Endothelial cell of umbilical vein (primary cell): ENCODE measurements around the gene RNF19B. TPM values are rescaled to one million over a fixed set of nuclear protein-coding genes. Genes with fewer than 3 reads are reported as not detected.

Experiments
- BruUV-seq: library from RNA; stranded (reverse); fragments of 400-500 nt; replicated peaks from 2 replicates; lab custom pipeline; 2021; lab: Mats Ljungman, UMichigan
- CTCF ChIA-PET: fragments of 300-600, 350-600 bp; sonication (Branson Sonifier 250); formaldehyde crosslinking; loops from one replicate; lab custom pipeline; 2021; ENCODE audit warnings: antibody characterized with exemption, inconsistent platforms; lab: Charles Lee
- POLR2A ChIA-PET: fragments of 300-600, 350-600 bp; sonication (Branson Sonifier 250); formaldehyde crosslinking; loops from one replicate; lab custom pipeline; 2021; ENCODE audit warnings: antibody characterized with exemption, inconsistent platforms; lab: Charles Lee
- DNase-seq: peaks from one replicate; pipeline ENCODE4 v3.0.0-alpha.2; 2011; ENCODE audit warnings: low read depth, low spot score
- FAIRE-seq: peaks from 2 replicates; lab custom pipeline; 2011; peaks lifted over from hg19 to GRCh38; lab: Jason Lieb, UNC
- H2AFZ ChIP-seq: 2 replicates; pipeline ENCODE4 v1.6.0; 2012; ENCODE audit warnings: low read depth, low read length, control low read depth, inconsistent platforms
- H3K27ac ChIP-seq: 2 replicates; pipeline ENCODE4 v1.5.1; 2011; ENCODE audit warnings: low read depth, mild to moderate bottlenecking, control low read depth, low read length, moderate library complexity; ENCODE audit not compliant: insufficient read depth
- H3K27me3 ChIP-seq, 2 experiments: 2 replicates each; pipeline versions ENCODE4 v1.6.0 to v1.6.1; 2011; ENCODE audit warnings: low read length in 2 of 2, mixed read lengths in 1 of 2; ENCODE audit not compliant: control insufficient read depth in 2 of 2, insufficient read depth in 2 of 2
- H3K36me3 ChIP-seq, 2 experiments: 2 replicates in 1 of 2; 3 replicates in 1 of 2; pipeline ENCODE4 v1.5.1; 2011; ENCODE audit warnings: low read length in 2 of 2, mild to moderate bottlenecking in 1 of 2, moderate library complexity in 1 of 2; ENCODE audit not compliant: control insufficient read depth in 2 of 2, insufficient read depth in 2 of 2; ENCODE audit errors: extremely low read depth in 1 of 2
- H3K4me1 ChIP-seq: 3 replicates; pipeline ENCODE4 v1.5.1; 2011; ENCODE audit warnings: mild to moderate bottlenecking, low read length; ENCODE audit not compliant: control insufficient read depth, insufficient read depth; ENCODE audit errors: extremely low read depth
- H3K4me2 ChIP-seq: 2 replicates; pipeline ENCODE4 v1.6.1; 2011; ENCODE audit warnings: low read length, control low read depth, mixed read lengths; ENCODE audit not compliant: insufficient read depth
- H3K4me3 ChIP-seq, 3 experiments: fragments of 200-600 bp in 1 of 3; sonication (generic), shearing (Covaris generic) in 1 of 3; replicated peaks in 1 of 3; 2 replicates each; pipeline ENCODE4 v1.5.1; 2011 to 2016; ENCODE audit warnings: control low read depth in 3 of 3, low read length in 3 of 3, mild to moderate bottlenecking in 2 of 3, inconsistent platforms in 1 of 3, low read depth in 1 of 3, moderate library complexity in 1 of 3; ENCODE audit not compliant: insufficient read depth in 1 of 3
- H3K79me2 ChIP-seq: 2 replicates; pipeline ENCODE4 v1.6.0; 2012; ENCODE audit warnings: low read length, inconsistent platforms; ENCODE audit not compliant: control insufficient read depth, insufficient read depth
- H3K9ac ChIP-seq: replicated peaks from 2 replicates; pipeline ENCODE3; 2011; ENCODE audit warnings: low read length, control low read depth; ENCODE audit not compliant: insufficient read depth; ENCODE audit errors: extremely low read depth
- H3K9me1 ChIP-seq: replicated peaks from 3 replicates; pipeline ENCODE4 v1.6.0; 2011; ENCODE audit warnings: mild to moderate bottlenecking, low read length; ENCODE audit not compliant: control insufficient read depth, insufficient read depth; ENCODE audit errors: extremely low read depth
- H3K9me3 ChIP-seq: replicated peaks from 2 replicates; pipeline ENCODE4 v1.5.1; 2012; ENCODE audit warnings: low read length, inconsistent platforms; ENCODE audit not compliant: control insufficient read depth, insufficient read depth
- H4K20me1 ChIP-seq: replicated peaks from 2 replicates; pipeline ENCODE3; 2011; ENCODE audit warnings: mild to moderate bottlenecking, low read length; ENCODE audit not compliant: control insufficient read depth, insufficient read depth; ENCODE audit errors: extremely low read depth
- CTCF ChIP-seq, 2 donors: IDR thresholded peaks; 1 replicate in 1 of 2; 2 replicates in 1 of 2; pipeline ENCODE4 v1.5.1; 2011; ENCODE audit warnings: low read length in 2 of 2, mild to moderate bottlenecking in 2 of 2, moderate library complexity in 2 of 2, control low read depth in 1 of 2, inconsistent platforms in 1 of 2, low read depth in 1 of 2; ENCODE audit not compliant: insufficient read depth in 1 of 2; ENCODE audit errors: extremely low read depth in 1 of 2
- FOS ChIP-seq: IDR thresholded peaks from 2 replicates; pipeline ENCODE4 v1.6.1; 2011; ENCODE audit warnings: mild to moderate bottlenecking, low read length, moderate library complexity, borderline replicate concordance; ENCODE audit not compliant: insufficient read depth
- GATA2 ChIP-seq: IDR thresholded peaks from 2 replicates; pipeline ENCODE4 v1.7.0; 2011; ENCODE audit warnings: low read depth, mild to moderate bottlenecking, moderate library complexity, mixed read lengths, low read length; ENCODE audit not compliant: insufficient read length, insufficient read depth
- JUN ChIP-seq: IDR thresholded peaks from 2 replicates; pipeline ENCODE4 v1.6.1; 2011; ENCODE audit warnings: borderline replicate concordance, low read depth; ENCODE audit not compliant: insufficient read length, insufficient read depth
- POLR2A ChIP-seq: IDR thresholded peaks from 2 replicates; pipeline ENCODE4 v1.6.1; 2012; ENCODE audit warnings: low read depth, mild to moderate bottlenecking, control low read depth, low read length
- dilution Hi-C: fragments of 300-500 bp; cut with MboI; formaldehyde crosslinking; loops from one replicate; pipeline ENCODE4 v1.15.0; 2019; ENCODE audit warnings: low sequenced_read_pairs; ENCODE audit not compliant: extremely low pct_ligation_motif_present
- intact Hi-C: fragments of 100-400 bp; cut with micrococcal nuclease; formaldehyde crosslinking; loops from one replicate; pipeline ENCODE4 v1.10.0; 2022
- polyA plus RNA-seq, 4 experiments: library from polyadenylated mRNA; depleted of rRNA in 3 of 4; stranded (reverse) in 3 of 4; unstranded in 1 of 4; fragments of >200 nt; gene quantifications; 2 replicates each; pipeline versions ENCODE4 v1.2.1 to v1.2.3, GENCODE V29; 2011 to 2012; ENCODE audit warnings: missing spikeins in 1 of 4
- total RNA-seq: library from RNA; stranded (reverse); gene quantifications from 2 replicates; pipeline ENCODE4 v1.2.3, GENCODE V29; 2021

Gene RNF19B
- total and polyA plus RNA-seq, 2 donors (not counting 3 experiments of a cell fraction or from before 2014, with no cell fraction given), result 19.2 to 25.6 TPM

- TF ChIP-seq FOS (peak; percentile 27), JUN (peak; percentile 20), POLR2A (no peak)
- peak; percentile 75 for DNase-seq
- H2AFZ ChIP-seq, result no peak overlapping the region
Measured at GRCh38 chr1:33004613-33005012, 40.0 kb upstream of the RNF19B start.

GRCh38 chr1:33003657-33004056 is 39.0 kb upstream of the RNF19B start:
- H4K20me1 ChIP-seq, result no peaks in the 10 kb centered on the region
- CTCF ChIA-PET, result interaction anchor here (1.0 to 9.4 kb wide), 5 partner anchors 10 to 82 kb away, joined by 4 to 340 read pairs (median 20); no protein-coding TSS in a partner anchor
- H3K4me2 ChIP-seq, result no peak overlapping the region
- BruUV-seq, result no TSS peak
- H3K9me1 ChIP-seq, result no peaks in the 10 kb centered on the region
- TF ChIP-seq GATA2, result peak; percentile 33
- no peak for TF ChIP-seq CTCF (IDR thresholded peaks at IDR 0.05; ENCODE audit: extremely low read depth in 1 of 2, insufficient read depth in 1 of 2, low read depth in 1 of 2, low read length in 2 of 2)
- intact Hi-C loops (no loop called here), dilution Hi-C loops (loop anchor here (10.0 kb wide), 1 partner anchor 59 kb away; no protein-coding TSS in a partner anchor)
- DNase-seq, result no peak
- H3K27me3 ChIP-seq, result no peaks in the 10 kb centered on the region
- H3K27ac ChIP-seq, result no peak overlapping the region
- peaks cover 0 to 3% of the 10 kb centered on the region in 2 experiments for H3K36me3 ChIP-seq
- H2AFZ ChIP-seq, result no peak overlapping the region
- FAIRE-seq, result no peak
- H3K9ac ChIP-seq, result no peak overlapping the region
- no peak overlapping the region for H3K4me3 ChIP-seq
- POLR2A ChIA-PET, result interaction anchor here (0.5 kb wide), 1 partner anchor 50 kb away, joined by 4 read pairs; no protein-coding TSS in a partner anchor
- H3K79me2 ChIP-seq, result no peaks in the 10 kb centered on the region
- H3K4me1 ChIP-seq, result peaks cover 58% of the 10 kb centered on the region
- H3K9me3 ChIP-seq, result no peaks in the 10 kb centered on the region

More at GRCh38 chr1:33004613-33005012, 40.0 kb upstream of the RNF19B start:
- dilution Hi-C loops, result loop anchor here (10.0 kb wide), 1 partner anchor 60 kb away; no protein-coding TSS in a partner anchor
- Histone ChIP-seq H3K36me3 (peaks cover 0 to 3% of the 10 kb centered on the region in 2 experiments), H3K9ac (no peak overlapping the region), H3K4me3 (no peak overlapping the region), H3K4me2 (peak overlapping the region; percentile 54), H3K4me1 (peaks cover 50% of the 10 kb centered on the region), H4K20me1 (no peaks in the 10 kb centered on the region), H3K9me3 (no peaks in the 10 kb centered on the region), H3K79me2 (no peaks in the 10 kb centered on the region), H3K27me3 (no peaks in the 10 kb centered on the region), H3K27ac (peak overlapping the region; percentile 42), H3K9me1 (no peaks in the 10 kb centered on the region)
- peak; percentile 70 for FAIRE-seq
- ChIA-PET POLR2A (interaction anchor here (1.6 to 2.8 kb wide), 2 partner anchors 40 to 51 kb away, joined by 10 to 12 read pairs; partner anchors contain the start of gene RNF19B), CTCF (interaction anchor here (1.0 to 9.4 kb wide), 10 partner anchors 12 to 81 kb away, joined by 3 to 340 read pairs (median 21); partner anchors contain the start of gene RNF19B)
- no TSS peak for BruUV-seq
- intact Hi-C loops, result loop anchor here (1.0 kb wide), 1 partner anchor 15 kb away; no protein-coding TSS in a partner anchor
